GM20000 (cell line): ENCODE measurements around the gene DUSP28.

ENCODE experiments used
- DNase-seq: peaks from one replicate; pipeline ENCODE4 v3.0.0; 2012; ENCODE audit warnings: low spot score
- TF ChIP-seq, protein P1 (sequence below): IDR thresholded peaks from 2 replicates; pipeline ENCODE4 v1.5.1; 2012; ENCODE audit warnings: mild to moderate bottlenecking, control low read depth; ENCODE audit errors: extremely low read depth, missing control alignments

The DUSP28 gene

DNA sequence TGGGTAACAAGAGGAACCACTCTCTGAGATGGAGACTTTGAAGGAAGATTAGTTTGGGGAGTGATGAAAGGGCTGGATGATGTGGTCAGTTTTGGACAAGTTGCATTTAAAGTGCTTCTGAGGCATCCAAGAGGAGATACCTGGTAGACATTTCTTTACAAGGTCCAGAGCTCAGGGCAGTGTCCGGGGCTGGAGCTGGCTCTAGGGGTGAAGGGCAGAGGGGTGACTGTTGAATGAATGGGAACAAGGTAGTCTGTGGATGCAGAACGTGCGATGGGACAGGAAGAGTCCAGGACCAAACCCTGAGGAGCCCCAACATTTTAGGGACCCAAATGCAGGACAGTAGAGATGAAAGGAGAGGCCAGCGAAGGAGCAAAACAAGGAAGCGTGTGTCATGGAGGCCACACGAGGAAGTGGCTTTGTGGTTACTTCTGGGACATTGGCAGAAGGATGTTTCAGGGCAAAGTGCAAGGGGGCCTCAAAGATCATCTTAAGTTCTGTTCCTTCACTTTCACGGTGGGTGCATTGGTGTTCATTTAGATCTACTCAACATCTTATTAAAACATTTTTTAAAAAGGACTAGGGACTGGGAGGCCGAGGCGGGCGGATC is 51.5 kb downstream of the DUSP28 start:
- TF ChIP-seq, protein P1, sequence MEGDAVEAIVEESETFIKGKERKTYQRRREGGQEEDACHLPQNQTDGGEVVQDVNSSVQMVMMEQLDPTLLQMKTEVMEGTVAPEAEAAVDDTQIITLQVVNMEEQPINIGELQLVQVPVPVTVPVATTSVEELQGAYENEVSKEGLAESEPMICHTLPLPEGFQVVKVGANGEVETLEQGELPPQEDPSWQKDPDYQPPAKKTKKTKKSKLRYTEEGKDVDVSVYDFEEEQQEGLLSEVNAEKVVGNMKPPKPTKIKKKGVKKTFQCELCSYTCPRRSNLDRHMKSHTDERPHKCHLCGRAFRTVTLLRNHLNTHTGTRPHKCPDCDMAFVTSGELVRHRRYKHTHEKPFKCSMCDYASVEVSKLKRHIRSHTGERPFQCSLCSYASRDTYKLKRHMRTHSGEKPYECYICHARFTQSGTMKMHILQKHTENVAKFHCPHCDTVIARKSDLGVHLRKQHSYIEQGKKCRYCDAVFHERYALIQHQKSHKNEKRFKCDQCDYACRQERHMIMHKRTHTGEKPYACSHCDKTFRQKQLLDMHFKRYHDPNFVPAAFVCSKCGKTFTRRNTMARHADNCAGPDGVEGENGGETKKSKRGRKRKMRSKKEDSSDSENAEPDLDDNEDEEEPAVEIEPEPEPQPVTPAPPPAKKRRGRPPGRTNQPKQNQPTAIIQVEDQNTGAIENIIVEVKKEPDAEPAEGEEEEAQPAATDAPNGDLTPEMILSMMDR, result no peak
- no peak for DNase-seq
